ENCODE results near the gene TAS2R40. TPM values are rescaled to one million over a fixed set of nuclear protein-coding genes. Genes with fewer than 3 reads are reported as not detected.

TAS2R40 gene
- total RNA-seq, 4 donors from 2014 or later: not detected

GRCh38 chr7:143243614-143244013 is 21.8 kb downstream of the TAS2R40 start:
- TF ChIP-seq CTCF (IDR thresholded peaks at IDR 0.05; ENCODE audit: low read depth): no peak

GRCh38 chr7:143244321-143244720 is 22.5 kb downstream of the TAS2R40 start:
- no peak for TF ChIP-seq CTCF (IDR thresholded peaks at IDR 0.05; ENCODE audit: low read depth)

GRCh38 chr7:143245123-143245522 is 23.3 kb downstream of the TAS2R40 start:
- TF ChIP-seq CTCF (IDR thresholded peaks at IDR 0.05; ENCODE audit: low read depth): no peak

- no peak for TF ChIP-seq CTCF (IDR thresholded peaks at IDR 0.05; ENCODE audit: low read depth)
Measured at GRCh38 chr7:143247372-143247771, 25.5 kb downstream of the TAS2R40 start.

GRCh38 chr7:143248761-143249354 is 27.0 kb downstream of the TAS2R40 start:
- no peak for TF ChIP-seq CTCF (IDR thresholded peaks at IDR 0.05; ENCODE audit: low read depth)

- TF ChIP-seq CTCF (IDR thresholded peaks at IDR 0.05; ENCODE audit: low read depth): no peak
Measured at GRCh38 chr7:143250199-143250598, 28.4 kb downstream of the TAS2R40 start.

- TF ChIP-seq CTCF (IDR thresholded peaks at IDR 0.05; ENCODE audit: low read depth): no peak
Measured at GRCh38 chr7:143250822-143251221, 29.0 kb downstream of the TAS2R40 start.

Data from subcutaneous adipose tissue (tissue), 4 donors.